Right atrium auricular region (tissue), 2 donors: ENCODE data around the gene BIRC2. TPM values are rescaled to one million over a fixed set of nuclear protein-coding genes. Genes with fewer than 3 reads are reported as not detected.

Experiments
- DNase-seq: peaks from one replicate; pipeline ENCODE4 v3.0.0-alpha.2; 2019; ENCODE audit warnings: low spot score
- H3K27ac ChIP-seq, 2 donors: fragments of 200-600 bp; sonication (generic); 1 replicate in 1 of 2; 2 replicates in 1 of 2; pipeline ENCODE4 v1.5.1; 2016 to 2019
- H3K27me3 ChIP-seq, 2 donors: fragments of 200-600 bp; sonication (generic); one replicate each; pipeline versions ENCODE4 v1.5.1 to v1.6.0; 2017 to 2019
- H3K36me3 ChIP-seq: fragments of 200-600 bp; sonication (generic); one replicate; pipeline ENCODE4 v1.5.1; 2016
- H3K4me1 ChIP-seq, 2 donors: fragments of 200-600 bp; sonication (generic); one replicate each; pipeline versions ENCODE4 v1.5.1 to v1.6.0; 2017 to 2019
- H3K4me3 ChIP-seq, 2 donors: fragments of 200-600 bp; sonication (generic); 1 replicate in 1 of 2; 2 replicates in 1 of 2; pipeline ENCODE4 v1.5.1; 2017 to 2019; ENCODE audit warnings: mild to moderate bottlenecking in 1 of 2, moderate library complexity in 1 of 2
- H3K9me3 ChIP-seq, 2 donors: fragments of 200-600 bp; sonication (generic); one replicate each; pipeline ENCODE4 v1.5.1; 2019
- total RNA-seq, 2 donors: library from RNA; depleted of rRNA; stranded (reverse); fragments of >200 nt; gene quantifications; one replicate each; pipeline ENCODE4 v1.1.0, GENCODE V29; 2016
- TF ChIP-seq, protein P1 (sequence below), 2 donors: fragments of 200-600 bp; sonication (generic); IDR thresholded peaks; one replicate each; pipeline ENCODE4 v1.5.1; 2019; ENCODE audit warnings: antibody characterized with exemption in 2 of 2

BIRC2 gene
- total RNA-seq, 2 donors from 2014 or later = 31.5 to 36.8 TPM

DNA sequence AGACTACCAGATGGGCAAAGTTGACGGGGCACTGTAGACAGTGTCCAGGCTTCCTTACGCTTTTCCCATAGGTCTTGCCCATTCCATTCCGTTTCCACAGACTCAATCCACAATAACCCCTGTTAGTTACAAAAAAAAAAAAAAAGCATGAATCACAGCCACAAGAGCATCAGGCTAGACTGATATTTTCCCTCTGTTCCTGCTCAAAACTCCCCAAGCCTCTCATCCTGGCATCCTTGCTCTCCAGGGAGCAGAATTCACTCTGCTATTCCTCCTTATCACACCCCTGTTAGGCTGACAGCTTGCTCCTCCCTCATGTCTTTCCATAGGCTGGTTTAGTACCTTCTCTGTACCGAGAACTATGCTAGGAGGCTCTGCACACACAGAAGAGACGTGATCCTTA is 63.4 kb downstream of the BIRC2 start:
- H3K4me1 ChIP-seq = peaks cover 0 to 8% of the 10 kb centered on the region in 2 donors
- DNase-seq = no peak
- H3K27ac ChIP-seq = no peak overlapping the region
- H3K9me3 ChIP-seq = no peaks in the 10 kb centered on the region
- H3K27me3 ChIP-seq = no peaks in the 10 kb centered on the region
- H3K4me3 ChIP-seq = no peak overlapping the region
- TF ChIP-seq, protein P1, sequence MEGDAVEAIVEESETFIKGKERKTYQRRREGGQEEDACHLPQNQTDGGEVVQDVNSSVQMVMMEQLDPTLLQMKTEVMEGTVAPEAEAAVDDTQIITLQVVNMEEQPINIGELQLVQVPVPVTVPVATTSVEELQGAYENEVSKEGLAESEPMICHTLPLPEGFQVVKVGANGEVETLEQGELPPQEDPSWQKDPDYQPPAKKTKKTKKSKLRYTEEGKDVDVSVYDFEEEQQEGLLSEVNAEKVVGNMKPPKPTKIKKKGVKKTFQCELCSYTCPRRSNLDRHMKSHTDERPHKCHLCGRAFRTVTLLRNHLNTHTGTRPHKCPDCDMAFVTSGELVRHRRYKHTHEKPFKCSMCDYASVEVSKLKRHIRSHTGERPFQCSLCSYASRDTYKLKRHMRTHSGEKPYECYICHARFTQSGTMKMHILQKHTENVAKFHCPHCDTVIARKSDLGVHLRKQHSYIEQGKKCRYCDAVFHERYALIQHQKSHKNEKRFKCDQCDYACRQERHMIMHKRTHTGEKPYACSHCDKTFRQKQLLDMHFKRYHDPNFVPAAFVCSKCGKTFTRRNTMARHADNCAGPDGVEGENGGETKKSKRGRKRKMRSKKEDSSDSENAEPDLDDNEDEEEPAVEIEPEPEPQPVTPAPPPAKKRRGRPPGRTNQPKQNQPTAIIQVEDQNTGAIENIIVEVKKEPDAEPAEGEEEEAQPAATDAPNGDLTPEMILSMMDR (IDR thresholded peaks at IDR 0.05) = no peak
- no peaks in the 10 kb centered on the region for H3K36me3 ChIP-seq

GRCh38 chr11:102411142-102411541 is 64.1 kb downstream of the BIRC2 start:
- Histone ChIP-seq H3K27me3 (no peaks in the 10 kb centered on the region), H3K36me3 (no peaks in the 10 kb centered on the region), H3K9me3 (peaks cover 0 to under 1% of the 10 kb centered on the region in 2 donors), H3K4me1 (peaks cover 0 to 8% of the 10 kb centered on the region in 2 donors), H3K4me3 (no peak overlapping the region), H3K27ac (no peak overlapping the region)
- TF ChIP-seq, protein P1 (IDR thresholded peaks at IDR 0.05) = no peak
- no peak for DNase-seq

DNA sequence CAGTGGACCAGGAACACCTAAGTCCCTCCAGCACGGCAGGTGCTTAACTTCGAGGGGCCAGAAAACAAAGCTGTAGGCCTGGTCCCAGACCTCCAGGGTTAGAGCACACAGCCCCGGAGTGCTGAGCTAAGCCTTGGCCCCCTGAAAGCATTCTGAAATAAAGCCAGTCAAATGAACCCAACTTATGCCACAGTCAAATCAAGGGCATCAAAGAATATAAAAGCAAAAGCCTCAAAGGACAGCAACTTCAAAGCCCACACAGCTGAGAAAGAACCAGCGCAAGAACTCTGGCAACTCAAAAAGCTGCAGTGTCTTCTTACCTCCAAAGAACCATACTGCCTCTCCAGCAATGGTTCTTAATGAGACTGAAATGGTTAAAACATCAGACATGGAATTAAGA is 66.5 kb downstream of the BIRC2 start:
- peaks cover 0 to 17% of the 10 kb centered on the region in 2 donors for H3K9me3 ChIP-seq
- TF ChIP-seq, protein P1 (IDR thresholded peaks at IDR 0.05) = no peak
- H3K27me3 ChIP-seq = no peaks in the 10 kb centered on the region
- no peaks in the 10 kb centered on the region for H3K36me3 ChIP-seq
- no peak for DNase-seq
- no peak overlapping the region for H3K27ac ChIP-seq
- H3K4me3 ChIP-seq = no peak overlapping the region
- H3K4me1 ChIP-seq = peaks cover 0 to 8% of the 10 kb centered on the region in 2 donors

DNA sequence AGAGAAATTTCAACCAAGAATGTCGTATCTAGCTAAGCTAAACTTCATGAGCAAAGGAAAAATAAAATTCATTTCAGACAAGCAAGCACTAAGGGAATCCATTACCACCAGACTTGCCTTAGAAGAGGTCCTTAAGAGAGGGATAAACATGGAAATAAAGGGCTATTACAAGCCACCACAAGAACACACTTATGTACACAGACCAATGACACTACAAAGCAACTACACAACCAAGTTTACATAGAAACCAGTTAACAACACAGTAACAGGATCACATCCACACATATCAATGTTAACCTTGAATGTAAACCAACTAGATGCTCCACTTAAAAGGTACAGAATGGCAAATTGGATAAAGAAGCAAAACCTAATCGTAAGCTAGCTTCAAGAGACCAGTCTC is 67.5 kb downstream of the BIRC2 start:
- Histone ChIP-seq H3K4me3 (no peak overlapping the region), H3K36me3 (no peaks in the 10 kb centered on the region), H3K4me1 (peaks cover 0 to 8% of the 10 kb centered on the region in 2 donors), H3K27ac (no peak overlapping the region), H3K27me3 (no peaks in the 10 kb centered on the region), H3K9me3 (peaks cover 0 to 17% of the 10 kb centered on the region in 2 donors)
- no peak for DNase-seq
- TF ChIP-seq, protein P1 (IDR thresholded peaks at IDR 0.05) = no peak

DNA sequence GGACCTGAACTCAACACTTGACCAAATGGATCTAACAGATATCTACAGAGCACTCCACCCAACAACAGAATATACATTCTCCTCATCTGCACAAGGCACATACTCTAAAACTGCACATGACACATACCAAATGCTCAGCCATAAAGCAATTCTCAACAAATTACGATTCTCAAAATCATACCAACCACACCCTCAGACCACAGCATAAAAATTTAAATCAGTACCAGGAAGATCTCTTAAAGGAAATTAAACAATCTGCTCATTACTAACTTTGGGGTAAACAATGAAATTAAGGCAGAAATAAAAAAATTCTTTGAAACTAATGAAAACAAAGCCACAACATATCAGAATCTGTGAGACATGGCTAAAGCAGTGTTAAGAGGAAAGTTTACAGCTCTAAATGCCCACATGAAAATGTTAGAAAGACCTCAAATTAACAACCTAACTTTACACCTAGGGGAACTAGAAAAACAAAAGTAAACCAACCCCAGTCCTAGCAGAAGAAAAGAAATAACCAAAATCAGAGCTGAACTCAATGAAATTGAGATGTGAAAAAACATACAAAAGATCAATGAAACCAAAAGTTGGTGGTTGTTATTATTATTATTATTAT is 68.4 kb downstream of the BIRC2 start:
- Histone ChIP-seq H3K4me3 (no peak overlapping the region), H3K27ac (no peak overlapping the region), H3K4me1 (peaks cover 0 to 4% of the 10 kb centered on the region in 2 donors), H3K9me3 (peaks cover 0 to 17% of the 10 kb centered on the region in 2 donors), H3K27me3 (no peaks in the 10 kb centered on the region), H3K36me3 (no peaks in the 10 kb centered on the region)
- TF ChIP-seq, protein P1 (IDR thresholded peaks at IDR 0.05) = no peak
- DNase-seq = no peak

- DNase-seq = no peak
Measured at GRCh38 chr11:102416976-102417375, 70.0 kb downstream of the BIRC2 start.

More at GRCh38 chr11:102416976-102417375, 70.0 kb downstream of the BIRC2 start:
- no peaks in the 10 kb centered on the region for H3K27me3 ChIP-seq
- no peak overlapping the region for H3K4me3 ChIP-seq
- H3K36me3 ChIP-seq = no peaks in the 10 kb centered on the region
- no peak overlapping the region for H3K27ac ChIP-seq
- TF ChIP-seq, protein P1 (IDR thresholded peaks at IDR 0.05) = no peak
- no peaks in the 10 kb centered on the region for H3K4me1 ChIP-seq
- peaks cover 0 to 17% of the 10 kb centered on the region in 2 donors for H3K9me3 ChIP-seq
